Hematopoietic multipotent progenitor cell treated with erythropoietin and hydrocortisone succinate and interleukin-3 and kit ligand, for 4 days (in vitro differentiated cells): ENCODE results near the gene KRTCAP2.
"Not testable (repeated sequence)": the region's sequence is repeated elsewhere in the genome, so short reads cannot be mapped to it uniquely, and the experiment has no call there.

Source experiments
- DNase-seq: peaks from one replicate; pipeline ENCODE4 v3.0.0-alpha.2; 2015

KRTCAP2 gene

GRCh38 chr1:155182052-155182550 lies 9.0 kb upstream of the KRTCAP2 start:
- DNase-seq = no peak

- DNase-seq = no peak
Measured at GRCh38 chr1:155181371-155182051, 8.4 kb upstream of the KRTCAP2 start.

GRCh38 chr1:155179112-155180031 lies 6.3 kb upstream of the KRTCAP2 start:
- no peak for DNase-seq

- DNase-seq = no peak
Measured at GRCh38 chr1:155178441-155179111, 5.5 kb upstream of the KRTCAP2 start.

- DNase-seq = no peak
Measured at GRCh38 chr1:155177918-155178281, 4.8 kb upstream of the KRTCAP2 start.

GRCh38 chr1:155177192-155177917 lies 4.3 kb upstream of the KRTCAP2 start:
- no peak for DNase-seq

- DNase-seq = peak; percentile 94
Measured at GRCh38 chr1:155176544-155177071, 3.5 kb upstream of the KRTCAP2 start.

- DNase-seq = peak; percentile 80
Measured at GRCh38 chr1:155175927-155176371, 2.8 kb upstream of the KRTCAP2 start.

GRCh38 chr1:155175281-155175926 lies 2.3 kb upstream of the KRTCAP2 start:
- DNase-seq = no peak

- peak; percentile 73 for DNase-seq
Measured at GRCh38 chr1:155174324-155175280, 1.5 kb upstream of the KRTCAP2 start.

GRCh38 chr1:155173478-155174323 lies 597 bp upstream of the KRTCAP2 start, which contains the start of gene TRIM46:
Gene TRIM46, plus strand, starts transcription at chr1:155173849. Its CDS starts 118 bp downstream, at chr1:155173967.
- peak; percentile 81 for DNase-seq

GRCh38 chr1:155171836-155172731 lies 1.0 kb downstream of the KRTCAP2 start:
- DNase-seq = no peak

GRCh38 chr1:155170806-155171205 lies 2.3 kb downstream of the KRTCAP2 start:
- no peak for DNase-seq

- no peak for DNase-seq
Measured at GRCh38 chr1:155170101-155170785, 2.9 kb downstream of the KRTCAP2 start.

- DNase-seq = no peak
Measured at GRCh38 chr1:155169541-155169940, 3.6 kb downstream of the KRTCAP2 start.

- no peak for DNase-seq
Measured at GRCh38 chr1:155168456-155169210, 4.5 kb downstream of the KRTCAP2 start.

- DNase-seq = not testable (repeated sequence)
Measured at GRCh38 chr1:155168105-155168445, 5.0 kb downstream of the KRTCAP2 start.
